Heart right ventricle (tissue), 16 donors: Measurements from ENCODE around the gene ACAP3. TPM values are rescaled to one million over a fixed set of nuclear protein-coding genes. Genes with fewer than 3 reads are reported as not detected.
"Not testable (repeated sequence)": the region's sequence is repeated elsewhere in the genome, so short reads cannot be mapped to it uniquely, and the experiment has no call there.

ENCODE experiments used
- ATAC-seq, 8 donors: fragments of 200-7000 bp; cut with Tn5 transposase; one replicate each; pipeline ENCODE4 v1.9.1; 2020; ENCODE audit warnings: mild to moderate bottlenecking in 8 of 8, moderate library complexity in 8 of 8, moderate number of reproducible peaks in 1 of 8
- DNase-seq, 2 donors: peaks; one replicate each; pipeline ENCODE4 v3.0.0-alpha.2; 2020
- H3K27ac ChIP-seq, 10 donors: fragments of 200-600 bp; sonication (generic) in 2 of 10; one replicate each; pipeline versions ENCODE4 v1.5.0 to v1.8.0; 2020 to 2022; ENCODE audit warnings: mild to moderate bottlenecking in 3 of 10
- H3K27me3 ChIP-seq, 7 donors: fragments of 200-600 bp; one replicate each; pipeline ENCODE4 v1.8.0; 2021 to 2022; ENCODE audit warnings: mild to moderate bottlenecking in 2 of 7
- H3K36me3 ChIP-seq, 9 donors: fragments of 200-600 bp; sonication (generic) in 1 of 9; one replicate each; pipeline versions ENCODE4 v1.5.0 to v1.8.0; 2020 to 2022; ENCODE audit warnings: mild to moderate bottlenecking in 2 of 9
- H3K4me1 ChIP-seq, 9 donors: fragments of 200-600 bp; sonication (generic) in 1 of 9; one replicate each; pipeline versions ENCODE4 v1.5.0 to v1.8.0; 2020 to 2022; ENCODE audit warnings: mild to moderate bottlenecking in 4 of 9
- H3K4me3 ChIP-seq, 10 donors: fragments of 200-600 bp; sonication (generic) in 2 of 10; one replicate each; pipeline versions ENCODE4 v1.5.0 to v1.8.0; 2020 to 2022; ENCODE audit warnings: mild to moderate bottlenecking in 7 of 10, moderate library complexity in 2 of 10
- H3K9me3 ChIP-seq, 11 donors: fragments of 200-600 bp in 10 of 11; sonication (generic) in 2 of 11; one replicate each; pipeline versions ENCODE4 v1.5.0 to v1.8.0; 2013 to 2022; ENCODE audit warnings: mild to moderate bottlenecking in 2 of 11, control low read depth in 1 of 11, moderate library complexity in 1 of 11
- CTCF ChIP-seq, 9 donors: fragments of 200-600 bp; sonication (generic) in 2 of 9; IDR thresholded peaks; one replicate each; pipeline versions ENCODE4 v1.5.0 to v1.8.0; 2021 to 2022; ENCODE audit warnings: antibody characterized with exemption in 9 of 9, mild to moderate bottlenecking in 5 of 9, moderate library complexity in 1 of 9
- WGBS, 2 donors: extraction: QIAGEN DNeasy Blood & Tissue Kit; methylation state at CpG; one replicate each; pipeline ENCODE4 v1.1.7; 2013; ENCODE audit warnings: inconsistent platforms in 1 of 2; 5-methylcytosine and 5-hydroxymethylcytosine counted together
- intact Hi-C, 10 donors: fragments of 100-400 bp; cut with DNase I; formaldehyde crosslinking; loops; one replicate each; pipeline versions ENCODE4 v1.11.1 to v1.14.2; 2022
- polyA plus RNA-seq, 2 donors: library from polyadenylated mRNA; stranded (reverse); fragments of 200-250 nt; gene quantifications; one replicate each; pipeline ENCODE4 v1.2.3, GENCODE V29; 2013
- total RNA-seq, 10 donors: library from RNA; stranded (reverse); fragmentation: NEBNext Ultra II Directional in 3 of 10; extraction: Animal tissue kit (Norgen Biotek cat#: 25700) in 3 of 10; gene quantifications; one replicate each; pipeline versions ENCODE4 v1.2.1 to v1.2.4, GENCODE V29; 2021 to 2023
- donor health status: Arrhythmogenic right ventricular cardiomyopathy.
- donor health status: ischemic (EF 13 %, LVEDD 7.1; RV severe dilation, severe dysfunction).
- donor health status: healthy with polysubstance abuse.
- donor health status: DM: no; HTN: yes; CAD: no.
- donor health status: DM: no; HTN: no; CAD: no.
- donor health status: ischemic (EF 25% LVEDD 6.9; RV normal size, moderate dysfunction).
- donor health status: ischemic (EF 25% LVEDD 5.7; RV mildly dilated, moderate dysfunction).
- donor health status: healthy.
- donor health status: DM: yes; HTN: yes; CAD: no.
- donor health status: Ischemic cardiomyopathy.
- donor health status: ischemic (EF 35%, LVEDD 5.7; RV mildly dilated, moderate dysfunction).
- donor health status: nonischemic (EF 11% LVEDD 7.7; RV severe dilation, severe dysfunction).
- donor health status: DM: yes; HTN: yes; CAD: no.
- donor health status: PGD.
- donor health status: ischemic (EF 29% LVEDD 5.4; RV normal size, mild dysfunction).
- donor health status: nonischemic (EF 23%, LVEDD 6.1; RV moderate dilation, normal function).

The ACAP3 gene
- total and polyA plus RNA-seq, 12 donors = 22.2 to 152 (median 30.4) TPM

DNA sequence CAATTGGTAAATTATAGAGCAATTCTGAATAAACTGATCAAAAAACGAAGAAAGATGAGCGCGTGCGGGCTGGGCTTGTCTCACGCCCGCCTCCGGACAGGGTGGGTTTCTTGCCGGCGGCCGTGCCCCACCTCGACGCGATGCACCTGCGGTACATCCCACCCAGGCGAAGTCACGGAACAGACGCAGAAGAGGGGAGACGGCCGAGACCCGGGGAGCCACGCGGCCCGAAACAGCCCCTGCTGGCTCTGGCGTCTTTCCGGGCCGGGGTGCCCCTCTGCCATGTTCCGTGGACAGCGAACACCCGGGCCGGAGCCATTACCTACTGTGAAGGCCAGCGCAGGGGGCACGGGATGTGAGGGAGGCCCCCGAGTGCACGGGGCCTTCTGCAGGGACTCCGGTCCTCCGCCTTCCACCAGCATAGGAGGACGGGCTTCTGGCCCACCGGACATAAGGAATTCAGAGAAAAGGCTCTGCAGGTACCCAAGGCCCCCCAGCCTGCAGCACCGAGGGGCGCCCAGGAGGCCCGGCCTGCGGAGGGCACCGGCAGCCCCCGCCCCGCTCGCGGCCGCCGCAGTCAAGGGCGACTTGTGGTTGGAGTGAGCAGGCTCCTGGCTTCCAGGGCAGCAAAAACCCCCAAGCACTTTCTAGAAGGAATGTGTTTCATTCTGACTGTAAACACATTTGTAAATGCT, 53.6 kb downstream of the ACAP3 start:
- H3K9me3 ChIP-seq = no peaks in the 10 kb centered on the region
- no peaks in the 10 kb centered on the region for H3K27me3 ChIP-seq
- ATAC-seq (no peak), DNase-seq (no peak)
- intact Hi-C loops = loop anchor here in 4 of 10 donors (5.0 kb wide), 2 partner anchors 132 to 137 kb away; partner anchors contain the start of gene C1orf159 (in 1 of the 4)
- H3K4me1 ChIP-seq = peaks cover 0 to under 1% (median 0%) of the 10 kb centered on the region in 9 donors
- peaks cover 0 to 65% (median 37%) of the 10 kb centered on the region in 9 donors for H3K36me3 ChIP-seq
- 95 to 96% methylated on average over 43 to 50 of the region's 50 CpGs for WGBS, 2 donors
- H3K27ac ChIP-seq = no peak overlapping the region
- TF ChIP-seq CTCF (IDR thresholded peaks at IDR 0.05) = no peak
- no peak overlapping the region for H3K4me3 ChIP-seq

GRCh38 chr1:1253314-1253713, 54.4 kb downstream of the ACAP3 start:
- Histone ChIP-seq H3K27ac (no peak overlapping the region), H3K9me3 (no peaks in the 10 kb centered on the region), H3K4me1 (no peaks in the 10 kb centered on the region), H3K36me3 (peaks cover 0 to 57% (median 37%) of the 10 kb centered on the region in 9 donors), H3K4me3 (no peak overlapping the region), H3K27me3 (peaks cover 0 to 2% (median 0%) of the 10 kb centered on the region in 7 donors)
- TF ChIP-seq CTCF (IDR thresholded peaks at IDR 0.05) = no peak
- DNase-seq (no peak), ATAC-seq (no peak)
- WGBS, 2 donors = 89 to 95% methylated on average over 12 of the region's 12 CpGs
- intact Hi-C loops = loop anchor here in 4 of 10 donors (5.0 kb wide), 2 partner anchors 131 to 136 kb away; partner anchors contain the start of gene C1orf159 (in 1 of the 4)

DNA sequence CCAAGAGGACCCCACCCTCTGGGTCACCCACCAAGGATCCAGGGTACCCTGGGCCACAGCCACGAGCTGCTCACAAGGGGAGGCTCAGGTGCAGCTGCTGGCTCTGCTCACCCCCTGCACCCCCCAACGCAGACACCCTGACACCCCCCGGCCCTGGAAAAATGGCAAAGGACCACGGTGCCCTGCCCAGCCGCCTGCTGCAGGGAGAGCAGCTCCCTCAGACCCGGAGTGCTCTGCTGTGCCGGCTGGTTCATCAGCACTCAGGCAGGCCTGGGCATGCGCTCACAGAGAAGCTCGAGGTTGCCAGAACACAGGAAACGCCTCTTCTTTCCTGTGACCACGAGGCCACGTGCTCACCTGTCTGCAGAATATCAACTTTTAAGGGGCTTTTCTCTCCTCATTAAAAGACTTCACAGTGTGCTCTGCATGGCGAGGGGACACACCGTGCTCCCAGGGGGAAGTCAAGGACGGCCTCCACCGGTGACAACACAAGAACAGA, 56.9 kb downstream of the ACAP3 start:
- H3K27me3 ChIP-seq = peaks cover 7 to 24% (median 20%) of the 10 kb centered on the region in 7 donors
- WGBS, 2 donors = 78 to 83% methylated on average over 16 of the region's 16 CpGs
- intact Hi-C loops = loop anchor here in 5 of 10 donors (2.0 to 5.0 kb wide), 3 partner anchors 128 to 134 kb away; partner anchors contain the start of gene C1orf159 (in 1 of the 5)
- ATAC-seq (peak in 2 of 8 donors; percentile 20 to 21), DNase-seq (no peak)
- no peak overlapping the region for H3K27ac ChIP-seq
- H3K36me3 ChIP-seq = peaks cover 0 to 42% (median 30%) of the 10 kb centered on the region in 9 donors
- H3K4me3 ChIP-seq = no peak overlapping the region
- TF ChIP-seq CTCF (IDR thresholded peaks at IDR 0.05) = no peak
- H3K4me1 ChIP-seq = peaks cover 0 to 5% (median 0%) of the 10 kb centered on the region in 9 donors
- no peaks in the 10 kb centered on the region for H3K9me3 ChIP-seq

GRCh38 chr1:1248009-1248913, 59.5 kb downstream of the ACAP3 start:
- not testable (repeated sequence) for DNase-seq, H3K4me1 ChIP-seq, ATAC-seq, H3K27ac ChIP-seq, H3K4me3 ChIP-seq, H3K9me3 ChIP-seq
- WGBS, 2 donors = 91 to 93% methylated on average over 21 of the region's 21 CpGs
- Histone ChIP-seq H3K27me3 (peaks cover 13 to 36% (median 27%) of the 10 kb centered on the region in 7 donors), H3K36me3 (peaks cover 0 to 17% (median 5%) of the 10 kb centered on the region in 9 donors)
- intact Hi-C loops = loop anchor here in 3 of 10 donors (5.0 to 10.0 kb wide), 2 partner anchors 123 to 126 kb away; no protein-coding TSS in a partner anchor
